HG03066 (cell line): ENCODE data around the gene ITIH5.

Experiments used
- ATAC-seq: cut with Tn5 transposase; IDR thresholded peaks from one replicate; pipeline ENCODE4 v1.9.1; 2021; ENCODE audit warnings: low read depth; ENCODE audit not compliant: unreplicated experiment

The ITIH5 gene

GRCh38 chr10:7527468-7527867 lies 139.3 kb downstream of the ITIH5 start:
- ATAC-seq, result no peak

- ATAC-seq, result no peak
Observed at GRCh38 chr10:7526017-7526400, 140.8 kb downstream of the ITIH5 start.

GRCh38 chr10:7525314-7526016 lies 141.3 kb downstream of the ITIH5 start:
- ATAC-seq, result peak; percentile 82

GRCh38 chr10:7523656-7524055 lies 143.1 kb downstream of the ITIH5 start:
- ATAC-seq, result no peak

GRCh38 chr10:7520507-7521485 lies 146.0 kb downstream of the ITIH5 start:
- peak; percentile 69 for ATAC-seq

- no peak for ATAC-seq
Observed at GRCh38 chr10:7519351-7519750, 147.4 kb downstream of the ITIH5 start.

GRCh38 chr10:7518693-7519092 lies 148.1 kb downstream of the ITIH5 start:
- ATAC-seq, result no peak

- no peak for ATAC-seq
Observed at GRCh38 chr10:7515439-7515838, 151.3 kb downstream of the ITIH5 start.

GRCh38 chr10:7513936-7514335 lies 152.8 kb downstream of the ITIH5 start:
- ATAC-seq, result no peak

GRCh38 chr10:7513455-7513854 lies 153.3 kb downstream of the ITIH5 start:
- no peak for ATAC-seq

- no peak for ATAC-seq
Observed at GRCh38 chr10:7512487-7512886, 154.3 kb downstream of the ITIH5 start.

- no peak for ATAC-seq
Observed at GRCh38 chr10:7511612-7512011, 155.2 kb downstream of the ITIH5 start.
